ENCODE results near the gene DNAJC5.

GRCh38 chr20:63884506-63885263, 10.2 kb upstream of the DNAJC5 start:
- TF ChIP-seq CTCF (IDR thresholded peaks at IDR 0.05) (no peak), POLR2A (IDR thresholded peaks at IDR 0.05) (no peak)

Measured in body of pancreas (tissue), 4 donors.